Memory B cell (primary cell): ENCODE measurements around the gene STUM.

ENCODE experiments used
- ATAC-seq: fragments of 150-1000 bp; cut with Tn5 transposase; 2 replicates; pipeline ENCODE4 v1.10.0; 2021; ENCODE audit warnings: low read depth, mild to moderate bottlenecking, moderate library complexity
- DNase-seq, 2 donors: peaks; one replicate each; pipeline ENCODE4 v3.0.0; 2022; ENCODE audit warnings: low spot score in 2 of 2
- H3K27ac Mint-ChIP-seq: one replicate; pipeline ENCODE4 v1.8.0; 2022; ENCODE audit warnings: mild to moderate bottlenecking, moderate library complexity, mixed read lengths
- H3K27me3 Mint-ChIP-seq: one replicate; pipeline ENCODE4 v1.8.0; 2022; ENCODE audit warnings: mixed read lengths
- H3K36me3 Mint-ChIP-seq: one replicate; pipeline ENCODE4 v1.8.0; 2022; ENCODE audit warnings: mild to moderate bottlenecking, mixed read lengths
- H3K4me1 Mint-ChIP-seq: one replicate; pipeline ENCODE4 v1.8.0; 2022; ENCODE audit warnings: mixed read lengths
- H3K4me3 Mint-ChIP-seq: one replicate; pipeline ENCODE4 v1.8.0; 2022; ENCODE audit warnings: mild to moderate bottlenecking, moderate library complexity, mixed read lengths
- H3K9me3 Mint-ChIP-seq: one replicate; pipeline ENCODE4 v1.8.0; 2022; ENCODE audit warnings: mixed read lengths

The STUM gene

DNA sequence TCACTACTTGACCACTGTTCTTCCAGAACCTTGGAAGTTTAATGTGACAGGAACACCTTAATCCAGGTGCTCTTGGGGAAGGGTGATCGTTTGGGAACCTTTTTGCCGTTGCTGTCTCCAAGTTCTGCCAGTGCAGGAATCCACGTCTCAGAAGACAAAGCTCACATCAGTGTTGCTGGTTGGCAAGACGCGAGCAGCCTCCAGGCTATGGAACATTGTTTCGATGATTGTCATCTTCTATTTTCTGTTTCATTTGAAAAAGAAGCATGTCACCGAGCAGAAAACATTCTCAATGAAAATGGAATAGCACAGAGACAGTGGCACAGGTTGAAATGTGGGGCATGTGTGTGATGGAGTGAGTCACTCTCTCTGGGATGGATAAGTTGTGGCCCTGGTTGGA lies 11.7 kb downstream of the STUM start:
- Mint-ChIP-seq H3K27ac (no peak overlapping the region), H3K4me3 (no peak overlapping the region), H3K4me1 (no peaks in the 10 kb centered on the region), H3K9me3 (peaks cover 4% of the 10 kb centered on the region), H3K36me3 (peaks cover 2% of the 10 kb centered on the region), H3K27me3 (peaks cover 2% of the 10 kb centered on the region)
- DNase-seq = no peak
- no peak for ATAC-seq

DNA sequence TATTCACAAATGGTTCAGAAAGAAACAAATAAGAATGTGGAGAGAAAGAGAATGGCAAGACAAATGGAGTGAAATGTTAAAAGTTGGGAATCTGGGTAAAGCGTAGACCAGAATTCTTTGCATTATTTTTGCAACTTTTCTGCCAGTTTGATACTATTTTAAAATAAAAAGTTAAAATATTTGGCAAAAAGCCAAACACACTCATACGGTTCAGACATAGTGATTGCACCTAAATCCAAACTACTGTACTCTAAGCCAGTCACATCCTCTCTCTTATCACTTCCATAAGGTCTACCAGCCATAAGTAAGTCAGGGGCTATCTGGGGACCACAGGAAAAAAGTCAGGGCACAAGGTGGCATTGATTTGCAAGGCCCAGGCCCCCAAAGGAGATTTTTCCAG lies 14.4 kb downstream of the STUM start:
- Mint-ChIP-seq H3K36me3 (no peaks in the 10 kb centered on the region), H3K9me3 (no peaks in the 10 kb centered on the region), H3K4me1 (no peaks in the 10 kb centered on the region), H3K27ac (no peak overlapping the region), H3K27me3 (peaks cover 1% of the 10 kb centered on the region), H3K4me3 (no peak overlapping the region)
- ATAC-seq (no peak), DNase-seq (no peak)

DNA sequence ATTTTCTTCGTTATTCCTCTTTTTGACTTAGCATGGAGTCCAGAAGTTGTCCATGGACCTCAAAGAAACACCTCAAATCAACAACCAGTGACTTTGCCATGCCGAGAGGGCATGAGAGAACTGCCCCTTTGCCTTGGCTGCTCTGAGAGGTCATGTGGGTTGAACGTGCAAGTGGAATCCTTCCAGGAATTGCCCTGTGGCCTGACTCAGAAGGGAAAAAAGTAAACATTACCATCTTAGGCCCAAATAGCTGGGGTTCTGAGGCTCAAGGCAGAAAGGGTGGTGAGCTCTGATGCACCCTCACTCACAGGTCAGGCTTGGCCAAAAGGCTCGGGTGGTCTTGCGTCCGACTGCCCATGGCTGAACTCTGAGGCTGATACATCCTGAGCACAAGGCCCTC lies 15.1 kb downstream of the STUM start:
- Mint-ChIP-seq H3K4me1 (no peaks in the 10 kb centered on the region), H3K27me3 (peaks cover 1% of the 10 kb centered on the region), H3K4me3 (no peak overlapping the region), H3K9me3 (no peaks in the 10 kb centered on the region), H3K27ac (no peak overlapping the region), H3K36me3 (no peaks in the 10 kb centered on the region)
- DNase-seq (no peak), ATAC-seq (no peak)

DNA sequence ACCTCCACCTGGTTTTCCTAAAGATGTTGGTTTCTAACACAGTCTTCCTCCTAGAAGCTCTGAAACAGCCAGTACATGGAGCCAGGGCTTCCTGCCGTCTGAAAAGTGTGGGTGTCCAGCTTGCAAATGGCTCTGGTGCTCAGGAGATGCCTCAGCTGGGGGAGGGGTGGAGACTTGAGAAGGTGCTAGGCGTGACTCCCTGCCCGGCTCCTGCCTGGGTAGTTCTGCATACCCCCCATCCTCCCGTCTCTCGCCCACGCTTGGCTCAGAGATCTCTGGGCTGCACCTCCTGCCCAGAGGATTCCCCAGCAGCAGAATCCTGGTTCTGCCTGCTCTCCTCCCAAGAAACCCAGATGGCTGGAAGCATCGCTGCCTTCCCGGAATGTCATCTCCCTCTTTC lies 16.9 kb downstream of the STUM start:
- H3K4me1 Mint-ChIP-seq = peaks cover 6% of the 10 kb centered on the region
- no peak overlapping the region for H3K4me3 Mint-ChIP-seq
- no peaks in the 10 kb centered on the region for H3K36me3 Mint-ChIP-seq
- H3K27ac Mint-ChIP-seq = no peak overlapping the region
- peaks cover 1% of the 10 kb centered on the region for H3K27me3 Mint-ChIP-seq
- ATAC-seq (no peak), DNase-seq (no peak)
- no peaks in the 10 kb centered on the region for H3K9me3 Mint-ChIP-seq

DNA sequence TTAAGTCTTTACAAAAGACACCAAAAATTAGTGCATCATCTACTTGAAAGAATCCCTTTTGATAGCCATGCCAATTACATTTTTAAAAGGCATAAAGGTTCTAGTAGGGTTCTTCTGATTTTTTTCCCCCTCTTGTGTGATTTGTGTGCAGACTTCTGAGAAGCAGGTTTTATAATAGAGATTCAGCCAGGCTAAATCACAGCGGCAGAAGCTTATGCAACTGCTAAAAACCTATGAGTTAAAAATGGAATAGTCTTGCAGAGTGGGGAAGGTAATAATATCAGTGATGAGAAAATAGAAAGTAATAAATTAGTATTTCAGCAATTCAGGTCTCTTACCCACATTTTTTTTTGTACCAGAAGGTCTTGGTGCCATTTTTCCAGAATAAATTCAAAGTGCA lies 17.7 kb downstream of the STUM start:
- peaks cover 1% of the 10 kb centered on the region for H3K27me3 Mint-ChIP-seq
- DNase-seq = no peak
- H3K4me3 Mint-ChIP-seq = no peak overlapping the region
- H3K9me3 Mint-ChIP-seq = no peaks in the 10 kb centered on the region
- H3K4me1 Mint-ChIP-seq = peaks cover 6% of the 10 kb centered on the region
- ATAC-seq = no peak
- no peak overlapping the region for H3K27ac Mint-ChIP-seq
- H3K36me3 Mint-ChIP-seq = no peaks in the 10 kb centered on the region

DNA sequence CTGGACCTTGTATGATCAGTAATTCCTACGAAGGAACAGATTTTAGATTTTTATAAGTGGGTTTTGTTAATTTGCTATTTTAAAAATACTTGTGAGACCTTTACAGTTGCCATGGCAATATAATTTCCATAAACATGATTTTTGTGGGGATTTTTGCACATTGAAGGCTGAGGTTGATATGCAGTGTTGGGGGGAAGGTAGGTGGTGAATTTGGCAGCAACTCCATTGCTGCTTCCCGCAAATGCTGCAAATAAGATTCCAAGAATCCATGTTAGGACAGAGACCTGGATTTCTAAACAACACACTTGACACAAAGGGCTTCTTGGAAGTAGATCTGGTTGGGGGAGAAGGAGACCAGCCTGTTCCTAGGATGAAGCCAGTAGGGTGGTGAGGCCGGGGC lies 18.2 kb downstream of the STUM start:
- Mint-ChIP-seq H3K4me1 (peaks cover 6% of the 10 kb centered on the region), H3K36me3 (no peaks in the 10 kb centered on the region), H3K9me3 (no peaks in the 10 kb centered on the region), H3K4me3 (no peak overlapping the region), H3K27me3 (peaks cover 1% of the 10 kb centered on the region), H3K27ac (no peak overlapping the region)
- DNase-seq = no peak
- ATAC-seq = no peak

DNA sequence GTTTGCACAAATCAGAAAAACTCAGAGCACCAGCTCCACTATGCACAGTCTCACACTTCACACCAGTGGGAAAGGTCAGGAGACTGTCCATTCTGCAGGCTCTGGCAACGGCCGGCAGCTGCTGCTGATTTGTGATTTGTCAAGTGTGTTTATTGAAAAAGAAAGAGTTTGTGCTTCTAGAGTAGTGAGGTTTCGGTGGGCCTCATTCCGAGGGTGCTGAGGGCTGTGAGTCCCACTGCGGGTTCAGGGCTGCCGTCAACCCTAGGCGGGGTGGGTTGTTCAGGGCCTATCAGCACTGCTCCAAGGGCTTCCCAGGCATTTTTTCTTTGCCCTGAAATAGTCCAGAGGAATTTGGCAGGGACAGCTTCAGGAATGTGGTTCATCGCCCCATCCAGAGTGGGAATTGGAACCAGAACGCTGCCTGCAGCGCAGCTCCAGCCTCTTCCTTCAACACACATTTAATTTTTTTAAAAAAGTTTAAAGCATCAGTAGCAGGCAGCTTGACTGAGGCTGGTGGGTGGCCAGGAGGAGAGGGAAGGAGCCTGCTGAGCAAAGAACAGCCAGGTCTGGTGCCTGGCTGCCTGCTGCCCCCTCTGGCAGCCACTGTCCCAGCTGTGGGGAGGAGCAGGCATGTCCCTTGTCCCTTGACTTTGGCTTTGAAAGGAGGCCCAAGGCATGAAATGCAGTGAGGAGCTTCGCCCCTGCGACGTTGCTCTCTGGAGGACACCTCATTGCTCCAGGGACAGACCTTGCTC lies 19.7 kb downstream of the STUM start:
- Mint-ChIP-seq H3K9me3 (no peaks in the 10 kb centered on the region), H3K36me3 (no peaks in the 10 kb centered on the region), H3K27me3 (peaks cover 3% of the 10 kb centered on the region), H3K27ac (no peak overlapping the region), H3K4me3 (no peak overlapping the region), H3K4me1 (peaks cover 6% of the 10 kb centered on the region)
- no peak for ATAC-seq
- DNase-seq = no peak

DNA sequence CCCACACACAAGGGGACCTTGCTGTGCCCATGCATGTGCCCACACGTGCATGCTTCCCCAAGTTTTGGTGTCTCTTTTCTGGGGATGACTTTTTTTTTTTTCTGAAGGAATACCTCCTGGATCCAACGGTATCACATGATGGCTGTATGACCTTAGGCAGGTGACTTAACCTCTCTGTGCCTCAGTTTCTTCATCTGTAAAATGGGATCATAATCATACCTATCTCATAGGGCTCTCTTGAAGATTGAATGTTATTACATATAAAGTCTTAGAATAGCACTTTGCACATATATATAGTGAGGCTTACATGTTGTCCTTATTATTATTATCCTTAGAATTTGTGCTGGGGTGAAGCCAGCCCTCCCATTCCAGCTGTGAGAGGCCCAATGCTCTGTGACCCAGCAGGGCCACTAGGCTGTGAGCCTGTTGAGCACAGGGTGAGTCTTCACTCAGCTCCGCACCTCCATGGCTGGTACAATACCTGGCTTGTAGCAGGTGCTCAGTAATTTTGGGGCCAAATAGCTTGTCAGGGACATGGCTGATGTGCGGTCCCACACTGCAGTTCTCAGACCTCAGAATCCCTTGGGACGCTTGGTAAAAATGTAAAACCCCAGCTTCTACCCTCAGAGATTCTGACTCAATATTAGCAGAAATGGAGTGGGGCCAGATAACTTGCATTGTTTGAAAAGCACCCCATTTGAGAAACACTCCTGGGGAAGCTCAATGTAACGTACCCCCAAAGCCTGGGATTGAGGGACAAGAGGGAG lies 20.6 kb downstream of the STUM start:
- no peak for DNase-seq
- Mint-ChIP-seq H3K4me3 (no peak overlapping the region), H3K4me1 (peaks cover 6% of the 10 kb centered on the region), H3K36me3 (no peaks in the 10 kb centered on the region), H3K9me3 (no peaks in the 10 kb centered on the region), H3K27me3 (peaks cover 3% of the 10 kb centered on the region), H3K27ac (no peak overlapping the region)
- peak; percentile 19 for ATAC-seq

DNA sequence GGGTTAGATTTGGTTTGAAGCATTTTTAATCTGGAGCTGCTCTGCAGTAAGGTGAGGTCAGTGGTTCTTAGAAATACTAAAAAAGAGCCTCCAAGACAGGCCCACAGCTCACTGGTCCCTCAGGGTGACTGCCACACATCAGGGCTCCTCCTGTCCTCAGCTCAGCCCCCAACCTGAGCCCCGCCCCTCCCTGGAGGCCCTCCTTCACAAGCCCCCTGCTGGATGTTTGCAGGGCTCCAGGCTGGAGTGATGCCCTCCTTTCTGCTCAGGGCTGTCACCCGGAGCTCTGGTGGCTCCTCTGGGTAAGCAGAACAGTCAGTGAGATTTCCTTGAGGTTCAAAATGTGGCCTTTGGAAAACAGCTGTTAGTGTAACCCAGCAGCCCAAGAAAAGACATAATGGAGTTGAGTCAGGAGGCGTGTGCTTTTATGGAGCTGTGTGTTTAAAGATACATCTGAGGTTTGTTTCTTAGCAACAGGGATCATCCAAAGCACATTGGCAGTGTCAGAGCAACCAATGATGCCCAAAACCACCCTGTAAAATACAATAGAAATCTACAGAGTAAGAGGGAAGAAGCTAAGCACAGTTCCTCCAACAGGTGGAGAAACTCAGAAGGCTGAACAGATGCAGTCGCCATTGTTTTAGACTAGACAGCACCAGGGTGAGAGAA lies 21.4 kb downstream of the STUM start:
- ATAC-seq (peak; percentile 92), DNase-seq (peak in 1 of 2 donors; percentile 16)
- Mint-ChIP-seq H3K36me3 (no peaks in the 10 kb centered on the region), H3K4me3 (no peak overlapping the region), H3K4me1 (peaks cover 6% of the 10 kb centered on the region), H3K9me3 (no peaks in the 10 kb centered on the region), H3K27me3 (peaks cover 5% of the 10 kb centered on the region), H3K27ac (no peak overlapping the region)

DNA sequence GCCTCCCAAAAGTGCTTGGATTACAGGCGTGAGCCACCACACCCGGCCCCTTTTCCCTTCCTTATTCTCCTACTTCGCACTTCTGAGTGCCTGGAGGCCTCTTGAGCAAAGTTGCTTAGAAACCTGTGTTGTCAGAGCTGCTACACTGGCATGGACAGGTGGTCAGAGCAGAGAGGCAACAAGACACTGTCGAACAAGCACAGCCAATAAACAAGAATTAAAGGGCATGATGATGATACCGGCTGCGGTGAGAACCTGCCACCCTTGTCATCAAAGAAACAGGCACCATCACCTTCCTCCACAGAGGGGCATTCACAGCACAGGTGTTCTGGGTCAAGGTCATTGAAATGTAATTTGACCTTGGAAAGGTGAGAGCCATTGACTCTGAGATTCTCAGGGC lies 23.3 kb downstream of the STUM start:
- Mint-ChIP-seq H3K27me3 (peaks cover 5% of the 10 kb centered on the region), H3K27ac (no peak overlapping the region)
- no peak for ATAC-seq

DNA sequence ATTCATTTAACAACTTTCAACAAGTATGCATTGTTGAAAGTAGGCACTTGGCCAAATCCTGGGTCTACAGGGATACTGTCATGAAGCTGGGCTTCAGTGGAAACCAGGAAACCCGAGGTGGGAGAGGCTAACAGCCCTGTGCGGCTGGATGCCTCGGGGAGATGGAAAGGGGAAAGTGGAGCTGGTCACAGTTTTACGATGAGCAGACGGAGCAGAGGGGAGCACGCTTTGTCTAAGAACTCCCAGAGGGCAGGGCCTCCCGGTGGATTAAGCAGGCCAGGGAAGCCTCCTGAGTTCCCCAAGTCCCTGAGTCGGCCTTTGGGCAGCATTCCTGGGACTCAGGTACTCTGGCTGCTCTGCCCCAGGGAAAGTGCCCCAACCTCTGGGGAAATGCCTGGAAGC lies 23.8 kb downstream of the STUM start:
- no peaks in the 10 kb centered on the region for H3K9me3 Mint-ChIP-seq
- no peaks in the 10 kb centered on the region for H3K36me3 Mint-ChIP-seq
- peaks cover 5% of the 10 kb centered on the region for H3K27me3 Mint-ChIP-seq
- DNase-seq (no peak), ATAC-seq (no peak)
- H3K4me1 Mint-ChIP-seq = peaks cover 6% of the 10 kb centered on the region
- H3K27ac Mint-ChIP-seq = no peak overlapping the region
- no peak overlapping the region for H3K4me3 Mint-ChIP-seq

More for the DNA sequence above, 23.3 kb downstream of the STUM start:
- Mint-ChIP-seq H3K4me3 (no peak overlapping the region), H3K4me1 (peaks cover 6% of the 10 kb centered on the region), H3K9me3 (no peaks in the 10 kb centered on the region), H3K36me3 (no peaks in the 10 kb centered on the region)
- DNase-seq = no peak

DNA sequence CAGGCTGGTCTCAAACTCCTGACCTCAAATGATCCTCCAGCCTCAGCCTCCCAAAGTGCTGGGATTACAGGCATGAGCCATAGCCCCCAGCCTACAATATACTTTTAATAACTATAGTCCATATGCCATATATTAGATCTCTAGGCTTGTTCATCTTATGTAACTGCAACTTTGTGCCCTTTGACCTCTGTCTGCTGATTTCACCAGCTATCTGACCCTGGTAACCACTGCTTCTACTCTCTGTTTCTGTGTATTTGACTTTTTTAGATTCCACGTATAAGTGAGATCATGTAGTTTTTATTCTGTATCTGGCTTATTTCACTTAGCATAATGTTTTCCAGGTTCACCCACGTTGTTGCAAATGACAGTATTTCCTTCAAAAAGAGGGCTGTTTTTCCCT lies 25.5 kb downstream of the STUM start:
- no peak overlapping the region for H3K4me3 Mint-ChIP-seq
- H3K36me3 Mint-ChIP-seq = no peaks in the 10 kb centered on the region
- no peaks in the 10 kb centered on the region for H3K9me3 Mint-ChIP-seq
- no peak for ATAC-seq
- H3K4me1 Mint-ChIP-seq = peaks cover 6% of the 10 kb centered on the region
- H3K27me3 Mint-ChIP-seq = peaks cover 5% of the 10 kb centered on the region
- no peak for DNase-seq
- H3K27ac Mint-ChIP-seq = no peak overlapping the region

DNA sequence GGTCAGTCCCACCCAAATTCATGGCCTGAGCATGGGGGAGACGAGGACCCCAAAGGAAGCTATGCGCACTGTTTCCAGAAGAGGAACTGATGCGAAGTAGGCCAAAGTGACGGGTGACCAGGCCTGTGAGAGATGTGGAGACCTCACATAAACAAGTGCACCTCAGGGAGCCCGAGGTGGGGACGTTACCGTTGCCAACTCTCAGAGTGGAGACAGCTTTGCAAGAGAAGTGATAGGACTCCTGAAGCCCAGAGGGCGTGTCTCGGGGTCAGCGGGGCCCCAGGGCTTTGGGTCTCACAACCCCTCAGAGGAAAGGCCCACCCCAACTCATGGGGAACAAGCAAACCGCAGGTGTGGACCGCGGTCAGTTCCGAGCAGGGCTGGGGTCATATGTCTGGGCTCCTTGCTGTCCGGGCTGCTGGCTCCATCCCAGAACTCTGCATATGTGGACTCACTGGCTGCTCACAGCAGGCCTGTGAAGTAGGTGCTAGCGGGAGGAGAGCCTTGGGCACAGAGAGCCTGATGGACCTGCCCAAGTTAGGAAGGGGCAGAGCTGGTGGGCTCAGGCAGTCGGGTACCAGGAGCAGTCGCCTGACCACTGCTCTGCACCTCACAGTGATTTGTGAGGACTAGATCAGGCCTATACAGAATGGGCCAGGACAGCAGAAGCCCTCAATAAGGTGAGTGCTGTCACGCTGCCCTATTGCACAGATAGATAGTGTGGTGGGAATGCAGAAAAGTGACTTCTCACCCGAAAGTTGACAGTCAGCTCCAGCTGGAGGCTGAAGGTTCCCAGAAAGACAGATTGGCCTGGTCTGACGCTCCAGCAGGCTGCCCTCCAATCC lies 26.2 kb downstream of the STUM start:
- Mint-ChIP-seq H3K27ac (no peak overlapping the region), H3K4me1 (peaks cover 3% of the 10 kb centered on the region), H3K9me3 (no peaks in the 10 kb centered on the region), H3K27me3 (peaks cover 5% of the 10 kb centered on the region), H3K4me3 (no peak overlapping the region), H3K36me3 (no peaks in the 10 kb centered on the region)
- ATAC-seq (no peak), DNase-seq (no peak)

DNA sequence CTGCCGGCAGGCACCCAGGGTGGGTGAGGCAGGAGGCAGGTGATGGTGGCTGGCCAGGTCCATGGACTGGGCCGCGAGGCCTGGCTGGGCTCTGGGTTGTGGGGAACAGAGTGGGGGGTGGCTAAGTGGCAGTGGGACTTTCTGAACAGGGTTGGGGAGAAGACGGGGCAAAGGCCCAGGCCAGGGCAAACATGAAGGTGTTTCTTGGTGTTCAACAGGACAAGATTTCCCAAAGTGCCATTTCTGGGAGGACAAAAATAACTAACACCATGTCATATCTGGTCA lies 26.8 kb downstream of the STUM start:
- H3K4me3 Mint-ChIP-seq = no peak overlapping the region
- H3K9me3 Mint-ChIP-seq = no peaks in the 10 kb centered on the region
- H3K27ac Mint-ChIP-seq = no peak overlapping the region
- H3K4me1 Mint-ChIP-seq = no peaks in the 10 kb centered on the region
- no peak for ATAC-seq
- H3K27me3 Mint-ChIP-seq = peaks cover 10% of the 10 kb centered on the region
- H3K36me3 Mint-ChIP-seq = no peaks in the 10 kb centered on the region
- no peak for DNase-seq
